H1 (cell line): ENCODE results near the gene FOSB. TPM values are rescaled to one million over a fixed set of nuclear protein-coding genes. Genes with fewer than 3 reads are reported as not detected.

ENCODE experiments used
- BCL11A ChIP-seq, 2 experiments: IDR thresholded peaks; one replicate each; pipeline ENCODE4 v1.6.1; 2011; ENCODE audit warnings: low read depth in 2 of 2, low read length in 2 of 2, mild to moderate bottlenecking in 2 of 2
- BRCA1 ChIP-seq: IDR thresholded peaks from 2 replicates; pipeline ENCODE4 v1.6.1; 2012; ENCODE audit warnings: low read depth, low read length, improper control_type of control experiment
- CBX5 ChIP-seq: fragments of 300-800, 300-1000 bp; sonication (generic); IDR thresholded peaks from 2 replicates; pipeline ENCODE4 v1.7.1; 2016; ENCODE audit warnings: antibody characterized with exemption, low read length, low read depth
- CEBPB ChIP-seq: IDR thresholded peaks from 2 replicates; pipeline ENCODE4 v1.6.1; 2012; ENCODE audit warnings: low read depth, low read length
- EZH2 ChIP-seq: fragments of 200-600 bp; sonication (generic); IDR thresholded peaks from 2 replicates; pipeline ENCODE4 v1.7.1; 2012; ENCODE audit warnings: low read depth, mild to moderate bottlenecking, moderate library complexity, low read length, inconsistent platforms; ENCODE audit not compliant: severe bottlenecking
- JUN ChIP-seq: IDR thresholded peaks from 2 replicates; pipeline ENCODE4 v1.6.1; 2011; ENCODE audit warnings: low read depth, mild to moderate bottlenecking, improper control_type of control experiment, low read length
- KDM1A ChIP-seq: fragments of 200-600, 300-600 bp; sonication (generic); IDR thresholded peaks from 2 replicates; pipeline ENCODE4 v1.7.1; 2016; ENCODE audit warnings: mild to moderate bottlenecking, low read length, borderline replicate concordance
- MAFK ChIP-seq: IDR thresholded peaks from 2 replicates; pipeline ENCODE4 v1.6.1; 2012; ENCODE audit warnings: low read depth, mild to moderate bottlenecking, improper control_type of control experiment, low read length
- RXRA ChIP-seq: IDR thresholded peaks from 2 replicates; pipeline ENCODE4 v1.6.1; 2011; ENCODE audit warnings: low read depth, mild to moderate bottlenecking, low read length, moderate library complexity; ENCODE audit not compliant: insufficient read depth
- SIN3A ChIP-seq, 2 experiments: IDR thresholded peaks in 1 of 2; conservative IDR thresholded peaks in 1 of 2; 2 replicates each; pipeline ENCODE4 v1.6.1; 2011 to 2012; ENCODE audit warnings: low read length in 2 of 2, improper control_type of control experiment in 1 of 2, low read depth in 1 of 2, mild to moderate bottlenecking in 1 of 2
- SIRT6 ChIP-seq: IDR thresholded peaks from one replicate; pipeline ENCODE4 v1.7.1; 2012; ENCODE audit warnings: low read length, inconsistent platforms
- SP2 ChIP-seq: IDR thresholded peaks from 2 replicates; pipeline ENCODE4 v1.6.1; 2012; ENCODE audit warnings: mild to moderate bottlenecking, low read length, inconsistent platforms
- SP4 ChIP-seq: IDR thresholded peaks from 2 replicates; pipeline ENCODE4 v1.6.1; 2012; ENCODE audit warnings: low read length, inconsistent platforms
- TAF1 ChIP-seq: IDR thresholded peaks from 2 replicates; pipeline ENCODE4 v1.6.1; 2011; ENCODE audit warnings: mild to moderate bottlenecking, low read depth, low read length
- TAF7 ChIP-seq: optimal IDR thresholded peaks from 2 replicates; pipeline ENCODE3; 2011; ENCODE audit warnings: low read depth, mild to moderate bottlenecking, inconsistent platforms, low read length, moderate library complexity, borderline replicate concordance
- YY1 ChIP-seq: IDR thresholded peaks from 2 replicates; pipeline ENCODE4 v1.6.1; 2011; ENCODE audit warnings: low read depth, mild to moderate bottlenecking, low read length
- ZNF274 ChIP-seq: IDR thresholded peaks from 2 replicates; pipeline ENCODE4 v1.7.0; 2012; ENCODE audit warnings: low read length, borderline replicate concordance; ENCODE audit errors: extremely low read depth
- polyA plus RNA-seq, 7 experiments: library from polyadenylated mRNA; depleted of rRNA in 3 of 7; stranded (reverse) in 5 of 7; unstranded in 2 of 7; fragments of >200 nt in 5 of 7; fragments of 200-250 nt in 2 of 7; gene quantifications; 1 replicate in 5 of 7; 2 replicates in 1 of 7; 4 replicates in 1 of 7; pipeline versions ENCODE4 v1.2.1 to v1.2.3, GENCODE V29; 2011 to 2013; ENCODE audit warnings: missing spikeins in 2 of 7, mixed read lengths in 2 of 7
- total RNA-seq: library from RNA; stranded (reverse); fragmentation: NEBNext Ultra II Directional; extraction: Animal tissue kit (Norgen Biotek cat#: 25700); gene quantifications from 2 replicates; pipeline ENCODE4 v1.2.1, GENCODE V29; 2021
- TF ChIP-seq, protein P1 (sequence below): IDR thresholded peaks from 2 replicates; pipeline ENCODE4 v1.6.1; 2011; ENCODE audit warnings: low read length, improper control_type of control experiment

The FOSB gene
- total and polyA plus RNA-seq, 2 of the 8 experiments (the other 6 are each of a cell fraction or from before 2014, with no cell fraction given): 0.44 to 2.7 TPM

DNA sequence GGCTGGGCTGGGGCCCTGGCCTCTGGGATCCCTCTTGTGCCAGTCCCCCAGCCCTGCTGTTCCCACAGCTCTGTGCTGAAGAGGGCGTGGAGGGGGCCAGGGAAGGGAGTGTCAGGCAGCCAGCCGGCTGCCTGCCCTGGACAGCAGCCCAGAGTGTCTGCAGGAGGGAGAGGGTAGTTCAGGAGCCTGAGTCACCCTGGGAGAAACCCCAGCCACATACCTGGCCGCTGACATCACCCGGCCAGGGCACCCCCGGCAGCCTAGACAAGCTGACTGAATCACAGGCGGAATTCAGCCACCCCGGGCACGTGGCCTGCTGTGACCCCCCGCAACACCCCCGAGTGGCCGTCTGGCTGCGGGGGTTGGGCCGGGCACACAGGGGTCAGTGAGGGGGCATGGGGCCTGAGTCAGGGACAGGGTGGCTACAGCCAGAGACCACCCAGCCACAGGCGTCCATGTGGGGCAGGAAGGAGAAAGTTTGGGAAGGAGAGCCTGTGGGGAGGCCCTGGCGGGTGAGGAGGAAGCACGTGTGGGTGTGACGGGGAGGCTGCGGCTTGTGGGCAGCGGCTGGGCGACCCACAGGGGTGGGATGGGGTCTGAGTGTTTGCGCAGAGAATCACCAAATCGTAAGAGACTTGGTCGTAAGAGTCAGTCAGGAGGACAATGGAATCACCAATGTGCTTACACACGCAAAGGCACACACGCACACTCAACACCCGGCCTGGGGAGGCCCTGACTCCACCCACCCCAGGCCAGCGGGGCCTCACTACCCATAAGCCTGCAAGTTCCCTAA lies 11.9 kb upstream of the FOSB start (continued):
- TF ChIP-seq BRCA1 (no peak), SIRT6 (no peak), YY1 (no peak), CEBPB (no peak; the same call in 1 of the 2 replicates), SP2 (no peak), CBX5 (no peak), SP4 (no peak), BCL11A (IDR thresholded peaks at IDR 0.05; ENCODE audit: low read depth in 2 of 2, low read length in 2 of 2) (no peak), SIN3A (conservative IDR thresholded peaks at IDR 0.05 in 1 of 2, IDR thresholded peaks at IDR 0.05 in 1 of 2; ENCODE audit: low read depth in 1 of 2, low read length in 2 of 2) (peak in 1 of 2 experiments; percentile 50; a peak in 1 of 4 replicates), TAF7 (no peak), JUN (peak; percentile 98), EZH2 (no peak), ZNF274 (no peak), RXRA (peak; percentile 83; the same call in 1 of the 2 replicates), KDM1A (no peak), MAFK (0 out of 2 replicates have a peak, but pooled peaks have one; percentile 6), TAF1 (0 out of 2 replicates have a peak, but pooled peaks have one; percentile 24)
- TF ChIP-seq, protein P1, sequence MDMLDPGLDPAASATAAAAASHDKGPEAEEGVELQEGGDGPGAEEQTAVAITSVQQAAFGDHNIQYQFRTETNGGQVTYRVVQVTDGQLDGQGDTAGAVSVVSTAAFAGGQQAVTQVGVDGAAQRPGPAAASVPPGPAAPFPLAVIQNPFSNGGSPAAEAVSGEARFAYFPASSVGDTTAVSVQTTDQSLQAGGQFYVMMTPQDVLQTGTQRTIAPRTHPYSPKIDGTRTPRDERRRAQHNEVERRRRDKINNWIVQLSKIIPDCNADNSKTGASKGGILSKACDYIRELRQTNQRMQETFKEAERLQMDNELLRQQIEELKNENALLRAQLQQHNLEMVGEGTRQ: peak; percentile 23; the same call in 1 of the 2 replicates
